NAMALWA (cell line): ENCODE data around the gene CASR.

Experiments
- DNase-seq: peaks from one replicate; pipeline ENCODE4 v3.0.0-alpha.2; 2015; ENCODE audit warnings: low spot score

CASR gene

GRCh38 chr3:122305818-122306621 lies 122.6 kb downstream of the CASR start:
- peak; percentile 40 for DNase-seq

GRCh38 chr3:122306622-122306953 lies 123.1 kb downstream of the CASR start:
- DNase-seq, result no peak

GRCh38 chr3:122307094-122307687 lies 123.7 kb downstream of the CASR start:
- DNase-seq, result no peak

- DNase-seq, result no peak
These were observed 124.5 kb downstream of the CASR start for GRCh38 chr3:122307976-122308375.

- no peak for DNase-seq
These were observed 126.9 kb downstream of the CASR start for GRCh38 chr3:122310361-122310760.

- DNase-seq, result no peak
These were observed 129.4 kb downstream of the CASR start for GRCh38 chr3:122312826-122313225.

- DNase-seq, result no peak
These were observed 129.8 kb downstream of the CASR start for GRCh38 chr3:122313281-122313680.

- no peak for DNase-seq
These were observed 130.9 kb downstream of the CASR start for GRCh38 chr3:122314228-122314876.

- DNase-seq, result peak; percentile 20
These were observed 132.2 kb downstream of the CASR start for GRCh38 chr3:122315619-122316018.

- no peak for DNase-seq
These were observed 132.9 kb downstream of the CASR start for GRCh38 chr3:122316368-122316767.

GRCh38 chr3:122318620-122319019 lies 135.2 kb downstream of the CASR start:
- DNase-seq, result no peak

GRCh38 chr3:122322095-122323075 lies 138.9 kb downstream of the CASR start:
- DNase-seq, result no peak

GRCh38 chr3:122324871-122325323 lies 141.4 kb downstream of the CASR start, which contains the start of gene CSTA:
Gene CSTA, plus strand, starts transcription at chr3:122325248. Its CDS starts 45 bp downstream, at chr3:122325293.
- DNase-seq, result no peak

- no peak for DNase-seq
These were observed 142.3 kb downstream of the CASR start for GRCh38 chr3:122325769-122326168.

- no peak for DNase-seq
These were observed 148.4 kb downstream of the CASR start for GRCh38 chr3:122331886-122332285.

GRCh38 chr3:122332551-122332950 lies 149.1 kb downstream of the CASR start:
- no peak for DNase-seq
